Mammary epithelial cell (primary cell): ENCODE results near the gene FAM107B.

Experiments
- EZH2 ChIP-seq: IDR thresholded peaks from 2 replicates; pipeline ENCODE4 v1.6.1; 2012; ENCODE audit warnings: low read length, inconsistent platforms, borderline replicate concordance
- TF ChIP-seq, protein P1 (sequence below), 2 donors: IDR thresholded peaks in 1 of 2; conservative IDR thresholded peaks in 1 of 2; 2 replicates each; pipeline ENCODE4 v1.5.1; 2011 to 2012; ENCODE audit warnings: inconsistent platforms in 2 of 2, low read length in 2 of 2, mild to moderate bottlenecking in 2 of 2, control low read depth in 1 of 2, low read depth in 1 of 2; ENCODE audit not compliant: insufficient read depth in 1 of 2; ENCODE audit errors: extremely low read depth in 1 of 2

DNA sequence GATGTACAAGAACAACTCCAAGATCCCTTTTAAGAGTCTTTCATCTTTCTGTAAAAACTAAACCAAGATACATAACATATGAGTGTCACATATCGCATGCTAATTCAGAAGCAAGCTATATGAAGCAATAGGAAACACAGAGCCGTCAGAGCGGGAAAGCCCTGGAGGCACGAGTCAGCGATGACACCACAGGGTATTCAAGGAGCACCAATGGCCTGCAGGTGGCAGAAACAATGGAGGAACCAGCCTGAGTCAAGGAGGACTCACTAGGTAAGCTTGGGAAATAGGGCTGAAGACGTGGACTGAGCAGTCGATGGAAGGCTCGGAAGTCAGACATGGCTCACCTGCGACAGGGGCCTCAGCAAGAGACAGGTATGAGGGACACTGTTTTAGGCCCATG lies 214.4 kb downstream of the FAM107B start:
- TF ChIP-seq, protein P1, sequence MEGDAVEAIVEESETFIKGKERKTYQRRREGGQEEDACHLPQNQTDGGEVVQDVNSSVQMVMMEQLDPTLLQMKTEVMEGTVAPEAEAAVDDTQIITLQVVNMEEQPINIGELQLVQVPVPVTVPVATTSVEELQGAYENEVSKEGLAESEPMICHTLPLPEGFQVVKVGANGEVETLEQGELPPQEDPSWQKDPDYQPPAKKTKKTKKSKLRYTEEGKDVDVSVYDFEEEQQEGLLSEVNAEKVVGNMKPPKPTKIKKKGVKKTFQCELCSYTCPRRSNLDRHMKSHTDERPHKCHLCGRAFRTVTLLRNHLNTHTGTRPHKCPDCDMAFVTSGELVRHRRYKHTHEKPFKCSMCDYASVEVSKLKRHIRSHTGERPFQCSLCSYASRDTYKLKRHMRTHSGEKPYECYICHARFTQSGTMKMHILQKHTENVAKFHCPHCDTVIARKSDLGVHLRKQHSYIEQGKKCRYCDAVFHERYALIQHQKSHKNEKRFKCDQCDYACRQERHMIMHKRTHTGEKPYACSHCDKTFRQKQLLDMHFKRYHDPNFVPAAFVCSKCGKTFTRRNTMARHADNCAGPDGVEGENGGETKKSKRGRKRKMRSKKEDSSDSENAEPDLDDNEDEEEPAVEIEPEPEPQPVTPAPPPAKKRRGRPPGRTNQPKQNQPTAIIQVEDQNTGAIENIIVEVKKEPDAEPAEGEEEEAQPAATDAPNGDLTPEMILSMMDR (conservative IDR thresholded peaks at IDR 0.05 in 1 of 2, IDR thresholded peaks at IDR 0.05 in 1 of 2; ENCODE audit: extremely low read depth in 1 of 2, insufficient read depth in 1 of 2, low read depth in 1 of 2, low read length in 2 of 2) = peak; percentile 3 to 35
- TF ChIP-seq EZH2 = no peak
